ENCODE data around the gene CD320. TPM values are rescaled to one million over a fixed set of nuclear protein-coding genes. Genes with fewer than 3 reads are reported as not detected.

The CD320 gene
- total RNA-seq: 18.2 and 24.7 TPM in 2 replicates

DNA sequence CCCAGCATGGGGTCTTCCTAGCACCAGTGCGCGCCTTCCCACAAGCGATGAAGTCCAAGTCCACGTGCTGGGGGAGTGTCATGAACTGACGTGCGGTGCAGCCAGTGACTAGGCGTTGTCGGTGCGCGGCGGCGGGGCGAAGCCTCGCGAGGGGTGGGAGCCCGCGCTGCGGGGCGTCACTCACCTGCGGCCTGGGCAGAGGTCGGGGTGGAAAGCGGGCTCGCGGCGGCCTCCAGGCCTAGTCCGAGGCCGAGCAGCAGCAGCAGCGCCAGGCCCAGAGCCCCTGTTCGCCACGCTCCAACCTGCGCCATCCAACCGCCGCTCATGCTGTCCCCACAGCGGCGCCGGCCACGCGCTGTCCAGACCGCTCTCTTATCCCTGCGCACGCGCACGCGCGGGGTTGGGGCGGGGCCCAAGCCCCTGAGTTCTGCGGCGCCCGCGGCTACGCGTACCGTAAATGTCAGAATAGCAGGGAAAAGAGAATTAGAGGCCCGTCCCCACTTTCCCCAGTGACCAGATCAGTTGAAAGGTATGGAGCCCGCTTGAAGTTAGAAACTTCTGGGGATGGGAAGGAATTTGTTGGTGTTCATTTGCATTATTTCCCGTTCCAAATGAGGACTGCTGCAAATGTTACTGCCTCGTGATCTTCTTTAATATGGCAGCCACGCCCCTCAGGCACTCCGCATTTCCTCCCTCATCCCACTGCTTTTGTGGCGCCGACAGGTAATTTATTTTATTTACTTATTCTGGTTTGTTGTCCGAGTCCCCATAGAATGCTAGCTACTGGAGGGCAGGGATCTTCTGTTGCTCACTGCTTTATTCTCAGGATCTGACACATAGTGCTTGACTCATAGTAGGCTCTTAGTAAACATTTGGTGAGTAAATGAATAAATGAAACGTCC lies at the start of gene CD320:
Gene CD320 (minus strand): TSS at position 394 of the 902 bp plus-strand sequence. CDS start 68 bp downstream, at position 326.

DNA sequence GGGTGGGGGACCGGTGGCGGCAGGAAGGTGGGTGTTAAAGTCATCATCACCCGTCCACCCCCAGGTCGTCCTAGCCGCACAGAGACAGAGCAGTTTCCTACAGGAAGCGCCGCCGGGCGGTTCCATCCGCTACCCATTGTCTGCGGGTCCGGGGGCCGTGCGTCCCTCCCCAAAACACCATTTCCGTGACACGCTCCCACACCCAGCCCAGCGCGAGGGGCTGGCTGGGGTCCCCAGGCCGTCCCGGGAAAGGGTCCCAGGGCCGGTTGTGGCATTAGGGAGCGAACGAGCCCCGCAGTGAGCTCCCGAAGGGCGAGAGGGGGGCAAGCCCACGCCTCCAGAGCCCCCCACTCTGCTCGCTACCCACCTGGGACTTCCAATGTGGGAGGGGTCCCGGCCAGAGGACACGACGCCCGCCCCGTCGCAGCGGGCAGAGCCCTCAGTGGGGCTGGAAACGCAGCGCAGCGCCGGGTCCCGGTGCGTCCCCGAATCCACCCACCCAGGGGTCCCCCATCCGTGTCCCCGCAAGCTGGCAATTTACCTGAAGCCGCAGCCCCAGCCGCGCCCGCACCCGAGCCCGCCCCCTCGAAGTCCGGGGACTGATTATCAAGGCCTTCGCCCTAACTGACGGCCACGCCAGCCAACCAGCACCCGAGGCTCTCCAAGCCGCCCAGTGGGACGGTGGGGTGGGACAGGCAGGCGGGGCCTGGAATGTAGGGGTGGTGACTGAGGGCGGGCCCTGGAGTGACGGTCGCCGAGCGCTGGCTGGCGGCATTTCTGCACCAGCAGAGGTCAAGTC lies 34.7 kb upstream of the CD320 start, which contains the start of gene KANK3:
Gene KANK3 (minus strand): TSS at position 579 of the 799 bp plus-strand sequence. CDS start 5,434 bp downstream, outside the sequence.

DNA sequence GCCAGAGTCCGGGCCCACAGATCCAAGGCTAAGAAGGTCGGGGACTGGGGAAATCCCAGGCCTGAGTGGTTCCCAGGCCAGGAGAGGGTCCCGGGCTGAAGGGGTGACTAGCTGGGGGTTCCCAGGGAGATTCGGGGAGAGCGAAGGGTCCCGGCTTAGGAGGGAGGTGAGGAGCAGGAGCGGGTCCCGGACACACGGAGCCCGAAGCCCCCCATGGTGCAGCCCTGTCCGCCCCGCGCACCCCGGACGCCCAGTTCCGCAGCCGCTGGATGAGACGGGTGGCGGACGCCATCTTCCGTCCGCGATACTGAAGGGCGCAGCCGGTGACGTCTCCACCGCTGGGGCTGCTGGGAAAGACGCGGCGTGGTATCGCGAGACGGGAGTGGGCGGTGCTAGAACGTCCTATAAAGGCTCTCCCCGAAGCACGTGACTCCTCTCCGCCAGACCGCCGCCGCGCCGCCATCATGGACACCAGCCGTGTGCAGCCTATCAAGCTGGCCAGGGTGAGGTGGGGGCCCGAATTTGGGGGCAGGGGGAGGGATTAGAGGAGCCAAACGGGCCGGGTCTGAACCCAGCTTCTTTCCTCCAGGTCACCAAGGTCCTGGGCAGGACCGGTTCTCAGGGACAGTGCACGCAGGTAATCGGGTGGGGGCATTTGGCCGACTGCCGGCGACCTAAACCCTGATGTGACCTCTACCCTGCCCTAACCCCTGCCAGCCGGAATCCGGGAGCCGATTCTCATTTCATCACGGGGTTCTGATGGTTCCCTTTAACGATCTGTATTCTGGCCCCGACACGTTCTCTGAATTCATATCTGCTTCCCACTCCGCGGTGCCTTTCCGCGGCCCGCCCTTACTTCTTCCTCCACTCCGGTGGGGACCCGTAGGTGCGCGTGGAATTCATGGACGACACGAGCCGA lies 13.2 kb upstream of the CD320 start, which contains the start of the genes NDUFA7 and RPS28:
Gene NDUFA7 (minus strand): TSS at position 309 of the 919 bp plus-strand sequence. CDS start 17 bp downstream, at position 292.
Gene RPS28 (plus strand): TSS at position 430 of the 919 bp plus-strand sequence. CDS start 35 bp downstream, at position 465.

Other genes starting within 250 kb of the CD320 start
- gene FBN3, start 158.8 kb downstream of the CD320 start, total RNA-seq: not detected in 2 replicates
- 1.8 and 1.9 TPM in 2 replicates for gene CERS4, start 99.0 kb downstream of the CD320 start, total RNA-seq
- gene NDUFA7, start 13.0 kb upstream of the CD320 start, total RNA-seq: 5.7 and 20.6 TPM in 2 replicates
- 66.5 and 96.5 TPM in 2 replicates for gene RPS28, start 13.1 kb upstream of the CD320 start, total RNA-seq
- gene KANK3, start 34.9 kb upstream of the CD320 start, total RNA-seq: 0.16 and 0.61 TPM in 2 replicates
- gene ANGPTL4, start 55.8 kb upstream of the CD320 start, total RNA-seq: 1.2 and 4.4 TPM in 2 replicates
- 23.3 and 26.8 TPM in 2 replicates for gene RAB11B, start 82.0 kb upstream of the CD320 start, total RNA-seq
- gene MARCHF2, start 104.9 kb upstream of the CD320 start, total RNA-seq: 82.6 and 90.2 TPM in 2 replicates
- gene HNRNPM, start 136.6 kb upstream of the CD320 start, total RNA-seq: 36.7 and 37.2 TPM in 2 replicates
- gene PRAM1, start 194.3 kb upstream of the CD320 start, total RNA-seq: 0.12 and 0.32 TPM in 2 replicates
- gene ZNF414, start 205.8 kb upstream of the CD320 start, total RNA-seq: 5.2 and 7.7 TPM in 2 replicates

Measured in hair follicle dermal papilla cell (primary cell).